Colonic mucosa (tissue), 4 donors: Measurements from ENCODE around the gene BTBD16. TPM values are rescaled to one million over a fixed set of nuclear protein-coding genes. Genes with fewer than 3 reads are reported as not detected.

Experiments
- DNase-seq: peaks from one replicate; pipeline ENCODE4 v3.0.0-alpha.2; 2020
- H3K27ac ChIP-seq: fragments of 200-600 bp; one replicate; pipeline ENCODE4 v1.8.0; 2021
- H3K27me3 ChIP-seq: fragments of 200-600 bp; one replicate; pipeline ENCODE4 v1.8.0; 2021
- H3K36me3 ChIP-seq: fragments of 200-600 bp; one replicate; pipeline ENCODE4 v1.8.0; 2021
- H3K4me1 ChIP-seq: fragments of 200-600 bp; one replicate; pipeline ENCODE4 v1.8.0; 2021; ENCODE audit warnings: mild to moderate bottlenecking
- H3K4me3 ChIP-seq: fragments of 200-600 bp; one replicate; pipeline ENCODE4 v1.8.0; 2021
- H3K9ac ChIP-seq, 2 donors: one replicate each; pipeline ENCODE4 v1.7.0; 2013; ENCODE audit warnings: control low read depth in 2 of 2, low read depth in 2 of 2, low read length in 2 of 2
- H3K9me3 ChIP-seq: fragments of 200-600 bp; one replicate; pipeline ENCODE4 v1.8.0; 2021
- intact Hi-C: fragments of 100-400 bp; cut with DNase I; formaldehyde crosslinking; loops from one replicate; pipeline ENCODE4 v1.14.1; 2022
- total RNA-seq, 2 donors: library from RNA; stranded (reverse); fragmentation: NEBNext Ultra II Directional in 1 of 2; extraction: Animal tissue kit (Norgen Biotek cat#: 25700) in 1 of 2; gene quantifications; one replicate each; pipeline ENCODE4 v1.2.1, GENCODE V29; 2021
- TF ChIP-seq, protein P1 (sequence below): fragments of 200-600 bp; IDR thresholded peaks from one replicate; pipeline ENCODE4 v1.8.0; 2022; ENCODE audit warnings: antibody characterized with exemption, mild to moderate bottlenecking
- donor health status: healthy.
- donor health status: DM: no; HTN: no; CAD: no.
- donor health status: DM: no; HTN: no; CAD: no.

Gene BTBD16
- total RNA-seq, 2 donors from 2014 or later, result 0.13 to 0.40 TPM

DNA sequence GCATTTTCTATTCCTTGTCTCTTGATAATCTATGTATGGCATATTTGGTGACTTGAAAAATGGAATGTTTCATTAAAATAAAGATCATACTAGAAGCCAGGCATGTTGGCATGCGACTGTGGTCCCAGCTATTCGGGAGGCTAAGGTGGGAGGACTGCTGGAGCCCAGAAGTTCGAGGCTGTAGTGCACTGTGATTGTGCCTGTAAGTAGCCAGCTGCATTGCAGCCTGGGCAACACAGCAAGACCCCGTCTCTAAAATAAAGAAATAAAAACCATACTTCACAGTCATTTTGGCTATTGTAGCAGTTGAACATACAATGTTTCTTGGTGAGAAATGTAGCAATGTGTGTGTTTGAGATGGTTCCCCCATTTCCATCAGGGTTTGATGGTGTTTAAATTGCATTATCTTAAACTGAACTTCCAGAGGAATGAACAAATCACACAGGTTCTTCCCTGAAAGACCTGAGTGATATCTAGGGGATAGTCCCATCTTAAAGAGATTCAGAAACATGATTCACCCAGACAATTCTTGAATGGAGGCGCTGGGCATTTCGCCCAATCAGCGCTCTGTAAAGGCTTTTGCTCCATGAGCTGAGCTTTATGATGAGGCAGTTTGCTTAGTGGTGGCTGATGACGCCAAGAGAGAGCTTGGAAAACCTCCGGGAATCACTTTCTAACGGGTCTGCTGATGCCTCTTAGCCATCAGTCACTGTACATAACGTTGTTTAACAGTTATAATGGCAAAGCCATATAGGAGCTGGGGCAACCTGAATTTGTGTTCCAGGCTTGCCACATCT, 19.4 kb upstream of the BTBD16 start:
- Histone ChIP-seq H3K36me3 (no peaks in the 10 kb centered on the region), H3K4me3 (no peak overlapping the region), H3K9me3 (no peaks in the 10 kb centered on the region), H3K27me3 (no peaks in the 10 kb centered on the region), H3K4me1 (no peaks in the 10 kb centered on the region), H3K9ac (no peak overlapping the region), H3K27ac (no peak overlapping the region)
- DNase-seq, result no peak
- intact Hi-C loops, result no loop called here
- TF ChIP-seq, protein P1, sequence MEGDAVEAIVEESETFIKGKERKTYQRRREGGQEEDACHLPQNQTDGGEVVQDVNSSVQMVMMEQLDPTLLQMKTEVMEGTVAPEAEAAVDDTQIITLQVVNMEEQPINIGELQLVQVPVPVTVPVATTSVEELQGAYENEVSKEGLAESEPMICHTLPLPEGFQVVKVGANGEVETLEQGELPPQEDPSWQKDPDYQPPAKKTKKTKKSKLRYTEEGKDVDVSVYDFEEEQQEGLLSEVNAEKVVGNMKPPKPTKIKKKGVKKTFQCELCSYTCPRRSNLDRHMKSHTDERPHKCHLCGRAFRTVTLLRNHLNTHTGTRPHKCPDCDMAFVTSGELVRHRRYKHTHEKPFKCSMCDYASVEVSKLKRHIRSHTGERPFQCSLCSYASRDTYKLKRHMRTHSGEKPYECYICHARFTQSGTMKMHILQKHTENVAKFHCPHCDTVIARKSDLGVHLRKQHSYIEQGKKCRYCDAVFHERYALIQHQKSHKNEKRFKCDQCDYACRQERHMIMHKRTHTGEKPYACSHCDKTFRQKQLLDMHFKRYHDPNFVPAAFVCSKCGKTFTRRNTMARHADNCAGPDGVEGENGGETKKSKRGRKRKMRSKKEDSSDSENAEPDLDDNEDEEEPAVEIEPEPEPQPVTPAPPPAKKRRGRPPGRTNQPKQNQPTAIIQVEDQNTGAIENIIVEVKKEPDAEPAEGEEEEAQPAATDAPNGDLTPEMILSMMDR, result no peak

DNA sequence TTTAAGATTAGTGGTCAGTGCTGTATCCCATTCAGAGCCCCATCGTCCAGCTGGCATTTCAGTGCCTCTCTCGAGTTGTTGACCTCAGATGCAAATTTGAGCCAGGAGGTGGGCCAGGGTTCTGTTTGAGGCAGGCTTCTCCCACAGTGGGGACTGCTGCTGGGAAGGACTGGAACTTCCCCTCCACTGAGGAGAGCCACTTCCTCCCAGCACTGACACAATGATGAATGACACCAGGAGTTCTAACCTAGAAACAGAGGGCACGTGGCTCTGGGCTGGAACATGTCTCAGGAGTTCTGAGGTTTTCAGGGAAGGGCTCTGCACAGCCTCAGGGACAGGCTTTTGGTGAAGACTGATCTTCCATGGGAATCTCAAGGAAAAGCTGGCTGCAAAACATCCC, 18.3 kb upstream of the BTBD16 start:
- no peaks in the 10 kb centered on the region for H3K9me3 ChIP-seq
- no peak for DNase-seq
- intact Hi-C loops, result no loop called here
- H3K27me3 ChIP-seq, result no peaks in the 10 kb centered on the region
- TF ChIP-seq, protein P1, result no peak
- no peaks in the 10 kb centered on the region for H3K36me3 ChIP-seq
- no peaks in the 10 kb centered on the region for H3K4me1 ChIP-seq
- H3K4me3 ChIP-seq, result no peak overlapping the region
- no peak overlapping the region for H3K9ac ChIP-seq
- no peak overlapping the region for H3K27ac ChIP-seq

DNA sequence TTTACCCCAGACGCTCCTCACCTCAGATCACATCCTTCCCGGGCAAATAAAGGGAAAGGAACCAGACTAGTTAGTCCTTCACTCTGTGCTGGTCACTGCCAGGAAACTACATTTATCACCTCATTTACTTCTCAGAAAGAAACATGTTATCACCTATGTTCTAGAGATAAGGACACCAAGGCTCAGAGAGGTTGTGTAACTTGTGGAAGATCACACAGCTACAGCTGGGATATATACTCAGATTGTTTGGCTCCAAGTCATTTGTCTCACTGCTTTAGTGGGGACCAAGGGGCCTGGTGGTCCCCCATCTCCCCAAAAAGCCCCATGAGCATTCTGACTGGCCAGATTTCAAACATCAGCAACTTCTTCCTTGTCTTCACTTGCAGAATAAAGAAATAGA, 17.5 kb upstream of the BTBD16 start:
- H3K36me3 ChIP-seq, result no peaks in the 10 kb centered on the region
- H3K27me3 ChIP-seq, result no peaks in the 10 kb centered on the region
- H3K4me3 ChIP-seq, result no peak overlapping the region
- H3K27ac ChIP-seq, result no peak overlapping the region
- DNase-seq, result no peak
- H3K9me3 ChIP-seq, result no peaks in the 10 kb centered on the region
- H3K9ac ChIP-seq, result no peak overlapping the region
- intact Hi-C loops, result no loop called here
- no peaks in the 10 kb centered on the region for H3K4me1 ChIP-seq
- TF ChIP-seq, protein P1, result no peak

DNA sequence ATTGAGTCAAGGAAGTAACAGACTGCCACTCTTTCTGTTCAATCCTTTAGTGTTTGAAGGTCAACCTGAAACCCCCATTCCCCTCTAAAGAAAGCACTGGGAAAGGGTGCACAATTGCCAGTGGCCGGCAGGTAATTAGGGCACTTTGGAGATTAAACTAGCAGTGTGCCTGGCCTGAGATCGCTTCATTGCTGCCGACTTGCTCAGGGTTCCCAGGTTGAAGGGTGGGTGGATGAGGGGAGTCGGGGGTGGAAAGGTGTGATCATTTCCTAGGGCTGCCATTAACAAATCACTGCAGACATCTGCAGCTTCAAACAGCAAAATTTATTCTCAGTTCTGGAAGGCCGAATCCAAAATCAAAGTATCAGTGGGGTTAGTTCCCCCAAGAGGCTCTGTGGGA, 16.3 kb upstream of the BTBD16 start:
- Histone ChIP-seq H3K9me3 (no peaks in the 10 kb centered on the region), H3K4me3 (no peak overlapping the region), H3K9ac (no peak overlapping the region), H3K36me3 (no peaks in the 10 kb centered on the region), H3K4me1 (no peaks in the 10 kb centered on the region), H3K27me3 (no peaks in the 10 kb centered on the region), H3K27ac (no peak overlapping the region)
- DNase-seq, result no peak
- intact Hi-C loops, result no loop called here
- TF ChIP-seq, protein P1, result no peak

DNA sequence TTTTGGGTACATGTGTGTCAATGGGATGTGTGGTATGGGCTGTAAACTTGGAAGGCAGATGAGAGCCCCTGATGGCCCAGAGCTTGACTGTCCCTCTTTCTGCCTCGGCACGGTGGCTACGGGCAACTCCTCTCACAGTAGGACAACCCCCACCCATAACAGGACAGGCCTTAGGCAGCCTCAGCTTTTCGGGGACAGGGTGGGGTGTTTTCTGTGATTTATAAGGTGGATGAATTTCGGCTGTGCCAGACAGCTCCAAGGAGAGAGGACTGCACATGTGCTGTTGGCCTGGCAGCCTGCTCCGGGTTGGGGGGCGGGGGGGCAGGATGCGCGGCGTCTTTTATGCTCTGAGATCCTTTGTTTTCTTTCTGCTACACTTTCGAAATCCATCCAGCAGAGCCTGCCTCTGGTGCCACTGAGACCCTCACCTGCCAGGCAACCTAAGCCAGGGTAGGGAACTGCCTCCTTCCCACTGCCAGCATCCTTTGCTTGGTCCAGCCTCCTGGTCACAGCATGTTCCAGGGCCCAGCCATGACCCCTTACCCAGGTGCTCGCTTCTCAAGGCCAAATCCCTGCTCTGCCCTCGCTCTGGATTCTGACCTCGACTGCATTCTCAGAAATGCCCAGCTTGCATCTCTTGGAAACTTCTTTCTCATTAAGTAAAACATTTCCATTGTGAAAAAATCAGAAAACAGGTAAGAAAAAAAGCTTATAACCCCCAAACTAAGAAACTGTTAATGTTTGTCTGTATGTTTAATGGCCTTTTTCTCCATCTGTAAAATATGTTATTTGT, 15.4 kb upstream of the BTBD16 start:
- no peak overlapping the region for H3K9ac ChIP-seq
- TF ChIP-seq, protein P1, result no peak
- no peaks in the 10 kb centered on the region for H3K27me3 ChIP-seq
- intact Hi-C loops, result no loop called here
- no peaks in the 10 kb centered on the region for H3K36me3 ChIP-seq
- H3K4me3 ChIP-seq, result no peak overlapping the region
- DNase-seq, result no peak
- no peaks in the 10 kb centered on the region for H3K9me3 ChIP-seq
- H3K4me1 ChIP-seq, result no peaks in the 10 kb centered on the region
- H3K27ac ChIP-seq, result no peak overlapping the region
